ENCODE results near the gene GLRA1.
A peak's percentile ranks its signal among the peaks of the same experiment; 100 is the strongest.

Gene GLRA1

GRCh38 chr5:151812757-151813309 is 111.8 kb downstream of the GLRA1 start:
- DNase-seq (ENCODE audit: low read depth), result peak; percentile 57
- TF ChIP-seq, protein P1, sequence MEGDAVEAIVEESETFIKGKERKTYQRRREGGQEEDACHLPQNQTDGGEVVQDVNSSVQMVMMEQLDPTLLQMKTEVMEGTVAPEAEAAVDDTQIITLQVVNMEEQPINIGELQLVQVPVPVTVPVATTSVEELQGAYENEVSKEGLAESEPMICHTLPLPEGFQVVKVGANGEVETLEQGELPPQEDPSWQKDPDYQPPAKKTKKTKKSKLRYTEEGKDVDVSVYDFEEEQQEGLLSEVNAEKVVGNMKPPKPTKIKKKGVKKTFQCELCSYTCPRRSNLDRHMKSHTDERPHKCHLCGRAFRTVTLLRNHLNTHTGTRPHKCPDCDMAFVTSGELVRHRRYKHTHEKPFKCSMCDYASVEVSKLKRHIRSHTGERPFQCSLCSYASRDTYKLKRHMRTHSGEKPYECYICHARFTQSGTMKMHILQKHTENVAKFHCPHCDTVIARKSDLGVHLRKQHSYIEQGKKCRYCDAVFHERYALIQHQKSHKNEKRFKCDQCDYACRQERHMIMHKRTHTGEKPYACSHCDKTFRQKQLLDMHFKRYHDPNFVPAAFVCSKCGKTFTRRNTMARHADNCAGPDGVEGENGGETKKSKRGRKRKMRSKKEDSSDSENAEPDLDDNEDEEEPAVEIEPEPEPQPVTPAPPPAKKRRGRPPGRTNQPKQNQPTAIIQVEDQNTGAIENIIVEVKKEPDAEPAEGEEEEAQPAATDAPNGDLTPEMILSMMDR (conservative IDR thresholded peaks at IDR 0.05; ENCODE audit: low read length), result no peak
- no peak overlapping the region for H3K4me3 ChIP-seq (ENCODE audit: low read length)

- TF ChIP-seq, protein P1 (conservative IDR thresholded peaks at IDR 0.05; ENCODE audit: low read length), result no peak
- DNase-seq (ENCODE audit: low read depth), result peak; percentile 74
- H3K4me3 ChIP-seq (ENCODE audit: low read length), result no peak overlapping the region
Measured at GRCh38 chr5:151811593-151812321, 112.9 kb downstream of the GLRA1 start.

DNA sequence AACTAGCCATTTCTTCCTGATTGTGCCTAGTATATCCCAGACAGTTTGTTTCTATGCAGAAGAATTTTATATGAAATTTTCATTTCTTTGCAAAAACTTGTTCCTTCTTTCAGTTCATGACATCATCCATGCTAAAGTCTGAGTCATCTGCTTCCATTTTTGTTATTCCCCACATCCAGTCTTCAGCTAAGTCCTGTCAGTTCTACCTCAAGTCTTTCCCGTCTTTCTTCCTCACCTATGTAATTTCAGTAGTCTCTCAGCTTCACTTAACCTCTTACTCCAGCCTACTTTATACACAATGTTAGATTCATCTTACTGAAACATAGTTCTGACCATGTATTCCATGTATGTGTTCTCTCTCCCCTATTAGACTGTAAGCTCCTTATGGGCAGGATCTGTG is 113.8 kb downstream of the GLRA1 start:
- TF ChIP-seq, protein P1 (conservative IDR thresholded peaks at IDR 0.05; ENCODE audit: low read length), result no peak
- no peak for DNase-seq (ENCODE audit: low read depth)
- H3K4me3 ChIP-seq (ENCODE audit: low read length), result no peak overlapping the region

- DNase-seq (ENCODE audit: low read depth), result no peak
- TF ChIP-seq, protein P1 (conservative IDR thresholded peaks at IDR 0.05; ENCODE audit: low read length), result no peak
- H3K4me3 ChIP-seq (ENCODE audit: low read length), result no peak overlapping the region
Measured at GRCh38 chr5:151810449-151810848, 114.2 kb downstream of the GLRA1 start.

DNA sequence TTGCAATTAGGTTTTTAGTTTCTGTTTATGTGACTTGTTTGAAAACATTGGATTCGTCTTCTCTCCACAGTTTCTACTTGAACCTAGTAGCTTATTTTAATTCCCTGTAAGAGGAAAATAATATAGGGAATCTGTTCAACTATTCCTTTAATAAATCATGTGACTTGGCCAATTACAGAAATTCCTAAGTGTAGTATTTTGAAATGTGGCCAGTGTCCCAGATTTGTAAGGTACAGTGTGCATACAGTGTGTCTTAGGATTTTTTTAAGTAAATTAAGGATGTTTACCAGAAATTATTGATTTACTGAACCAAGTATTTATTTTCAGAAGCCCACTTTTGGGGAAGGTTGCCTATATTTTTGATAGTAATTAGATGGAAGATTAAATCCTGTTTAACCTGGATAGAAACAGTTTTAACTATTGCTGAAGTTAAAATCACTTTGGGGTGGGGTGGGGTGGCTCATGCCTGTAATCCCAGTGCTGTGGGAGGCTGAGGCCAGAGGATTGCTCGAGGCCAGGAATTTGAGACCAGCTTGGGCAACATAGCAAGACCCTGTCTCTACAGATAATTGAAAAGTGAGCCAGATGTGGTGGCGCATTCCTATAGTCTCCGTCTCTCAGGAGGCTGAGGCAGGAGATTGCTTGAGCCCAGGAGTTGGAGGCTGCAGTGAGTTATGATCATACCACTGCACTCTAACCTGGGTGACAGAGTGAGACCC is 116.0 kb downstream of the GLRA1 start:
- DNase-seq (ENCODE audit: low read depth), result peak; percentile 55
- TF ChIP-seq, protein P1 (conservative IDR thresholded peaks at IDR 0.05; ENCODE audit: low read length), result no peak
- no peak overlapping the region for H3K4me3 ChIP-seq (ENCODE audit: low read length)

GRCh38 chr5:151805414-151806223 is 119.0 kb downstream of the GLRA1 start:
- TF ChIP-seq, protein P1 (conservative IDR thresholded peaks at IDR 0.05; ENCODE audit: low read length), result 0 out of 2 replicates have a peak, but pooled peaks have one; percentile 5
- H3K4me3 ChIP-seq (ENCODE audit: low read length), result no peak overlapping the region
- peak; percentile 96 for DNase-seq (ENCODE audit: low read depth)
